EH (cell line): ENCODE measurements around the gene UMODL1.
"Not testable (repeated sequence)": the region's sequence is repeated elsewhere in the genome, so short reads cannot be mapped to it uniquely, and the experiment has no call there.

Source experiments
- DNase-seq: peaks from one replicate; pipeline ENCODE4 v3.0.0-alpha.2; 2015; ENCODE audit warnings: low read depth

UMODL1 gene

DNA sequence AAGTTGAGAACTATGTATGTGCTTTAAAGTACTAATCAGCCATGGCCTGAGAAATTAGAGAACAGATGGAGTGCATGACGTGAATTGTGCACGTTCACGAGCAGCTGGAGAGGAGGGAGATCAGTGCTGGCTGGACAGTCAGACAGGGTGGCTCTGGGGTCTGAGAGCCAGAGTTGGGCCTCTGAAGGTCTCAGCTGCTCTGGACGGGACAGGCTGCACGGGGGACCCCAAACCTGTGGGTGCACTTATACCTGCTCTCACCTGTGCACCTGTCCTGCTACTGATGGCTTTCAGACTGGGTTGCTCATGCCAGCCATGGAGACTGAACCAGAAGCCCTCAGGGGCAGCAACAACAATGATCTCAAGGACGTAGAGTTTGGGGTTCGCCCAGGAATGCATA is 43.5 kb downstream of the UMODL1 start:
- no peak for DNase-seq

DNA sequence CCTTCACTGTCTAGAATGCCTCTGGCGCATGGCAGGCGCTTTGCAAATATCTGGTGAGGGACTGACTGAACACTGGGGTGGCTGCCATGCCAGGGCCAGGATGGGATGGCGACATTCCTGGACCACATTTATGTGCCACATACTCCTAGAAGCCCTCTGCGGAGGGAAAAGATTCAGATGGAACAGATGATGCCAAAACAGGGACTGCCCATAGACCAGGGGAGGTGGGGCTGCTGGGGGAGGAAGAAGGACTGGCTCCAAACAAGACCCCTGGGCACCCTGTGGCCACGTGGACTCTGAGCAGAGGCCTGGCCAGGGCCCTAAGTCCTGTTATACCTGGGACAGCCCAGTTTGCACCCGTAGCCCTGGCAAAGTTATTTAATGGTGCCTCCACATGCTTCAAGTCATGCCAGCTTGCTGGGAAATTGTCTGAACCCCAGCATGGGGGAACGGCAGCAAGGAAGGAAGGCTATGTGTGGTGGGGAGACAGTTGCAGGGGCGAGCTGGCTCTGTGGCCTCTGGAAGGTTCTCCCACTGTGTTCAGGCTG is 44.1 kb downstream of the UMODL1 start:
- no peak for DNase-seq

DNA sequence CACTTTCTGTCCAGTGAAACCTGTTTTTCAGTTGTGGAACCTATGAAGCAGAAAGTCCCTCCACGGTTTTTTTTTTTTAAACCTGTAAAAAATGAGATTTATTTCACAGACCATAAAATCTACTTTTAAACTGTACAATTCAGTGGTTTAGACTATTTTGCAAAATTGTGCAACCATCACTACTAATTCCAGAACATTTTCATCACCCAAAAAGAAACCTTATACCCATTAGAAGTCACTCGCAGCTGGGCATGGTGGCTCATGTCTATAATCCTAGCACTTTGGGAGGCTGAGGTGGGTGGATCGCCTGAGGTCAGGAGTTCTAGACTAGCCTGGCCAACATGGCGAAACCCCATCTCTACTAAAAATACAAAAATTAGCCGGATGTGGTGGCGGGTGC is 45.4 kb downstream of the UMODL1 start:
- DNase-seq = not testable (repeated sequence)

DNA sequence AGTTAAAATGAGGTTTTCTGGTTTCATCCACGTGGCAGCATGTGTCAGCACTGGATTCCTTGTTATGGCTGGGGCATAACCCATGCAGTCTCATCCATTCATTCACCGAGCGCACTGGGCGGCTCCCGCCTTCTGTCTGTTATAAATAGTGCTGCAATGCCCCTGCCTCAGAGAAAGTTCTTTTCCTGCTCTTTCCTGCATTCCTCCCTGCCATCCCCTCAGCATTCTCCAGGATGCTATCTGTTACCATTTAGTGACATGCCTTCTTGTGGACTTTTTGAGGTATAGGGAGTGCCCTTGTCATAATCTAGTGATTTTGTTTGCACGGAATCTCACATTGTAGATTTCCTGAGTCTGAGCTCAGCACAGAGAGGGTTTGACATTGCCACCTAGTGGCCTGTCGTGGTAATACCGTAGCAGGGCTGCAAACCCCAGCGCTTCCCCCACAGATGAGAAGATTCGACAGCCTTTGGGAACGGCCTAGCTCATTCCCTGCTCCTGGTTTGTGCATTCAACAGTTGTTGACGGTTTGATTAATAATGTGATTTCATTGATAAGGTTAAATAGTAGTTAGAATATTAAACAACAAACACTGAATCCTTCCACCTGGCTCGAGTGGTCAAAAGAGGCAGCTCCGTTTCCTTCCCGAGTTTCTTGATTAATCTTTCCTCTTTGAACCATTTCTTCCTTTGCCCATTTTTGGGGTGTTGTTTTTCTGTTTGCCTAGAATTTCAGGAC is 46.3 kb downstream of the UMODL1 start:
- DNase-seq = peak; percentile 78

DNA sequence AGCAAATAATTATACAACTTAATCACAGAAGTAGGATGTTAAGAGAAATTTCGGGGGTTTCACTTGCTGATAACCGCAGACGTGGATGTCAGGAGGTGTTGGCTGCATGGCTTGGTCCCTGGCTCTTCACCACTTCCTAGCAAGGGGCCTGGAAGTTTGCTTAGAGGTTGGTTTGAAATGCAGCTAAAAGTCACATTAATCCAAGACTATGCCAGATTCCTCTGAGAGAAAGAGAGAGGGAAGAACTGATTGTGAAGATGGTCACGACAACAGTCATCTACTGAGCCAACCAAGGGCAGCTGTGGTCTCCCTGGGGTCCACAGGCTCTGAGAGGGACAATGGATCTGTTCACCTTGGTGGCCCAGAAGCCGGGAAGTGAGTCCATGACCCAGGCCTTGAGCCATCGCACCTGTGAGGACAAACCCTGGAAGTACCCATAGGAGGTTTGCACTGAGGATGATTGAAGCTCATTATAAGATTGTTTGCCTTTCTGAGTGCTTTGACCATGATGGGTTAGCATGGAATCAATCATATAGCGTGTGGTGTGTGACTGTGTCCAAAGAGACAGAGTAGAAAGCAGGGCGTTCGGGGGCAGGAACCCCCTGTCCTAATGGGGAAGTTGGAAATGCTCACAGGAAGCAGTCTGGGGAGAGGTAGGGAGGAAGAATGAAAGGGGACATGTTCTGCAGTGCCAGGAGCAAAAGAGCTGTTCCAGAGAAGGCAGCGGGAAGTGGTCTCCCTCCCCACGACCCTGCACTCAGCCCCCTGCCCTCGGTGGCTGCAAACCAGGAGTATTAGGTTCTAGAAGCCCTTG is 47.1 kb downstream of the UMODL1 start:
- DNase-seq = no peak

DNA sequence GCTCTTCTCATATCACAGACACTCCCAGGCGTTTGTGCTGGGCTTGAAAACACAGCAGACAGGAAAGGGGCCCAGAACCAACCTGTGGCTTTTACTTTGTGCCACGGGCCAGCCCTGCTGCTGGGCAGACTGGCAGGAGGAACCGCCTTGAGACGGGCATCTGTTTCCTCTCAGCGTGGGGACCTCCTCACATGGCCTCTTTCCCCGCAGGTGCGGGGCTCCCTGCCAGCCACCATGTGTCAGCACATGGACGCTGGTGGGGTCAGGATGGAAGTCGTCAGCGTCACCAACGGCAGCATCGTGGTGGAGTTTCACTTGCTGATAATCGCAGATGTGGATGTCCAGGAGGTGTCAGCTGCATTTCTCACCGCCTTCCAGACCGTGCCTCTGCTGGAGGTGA is 47.8 kb downstream of the UMODL1 start:
- DNase-seq = no peak

DNA sequence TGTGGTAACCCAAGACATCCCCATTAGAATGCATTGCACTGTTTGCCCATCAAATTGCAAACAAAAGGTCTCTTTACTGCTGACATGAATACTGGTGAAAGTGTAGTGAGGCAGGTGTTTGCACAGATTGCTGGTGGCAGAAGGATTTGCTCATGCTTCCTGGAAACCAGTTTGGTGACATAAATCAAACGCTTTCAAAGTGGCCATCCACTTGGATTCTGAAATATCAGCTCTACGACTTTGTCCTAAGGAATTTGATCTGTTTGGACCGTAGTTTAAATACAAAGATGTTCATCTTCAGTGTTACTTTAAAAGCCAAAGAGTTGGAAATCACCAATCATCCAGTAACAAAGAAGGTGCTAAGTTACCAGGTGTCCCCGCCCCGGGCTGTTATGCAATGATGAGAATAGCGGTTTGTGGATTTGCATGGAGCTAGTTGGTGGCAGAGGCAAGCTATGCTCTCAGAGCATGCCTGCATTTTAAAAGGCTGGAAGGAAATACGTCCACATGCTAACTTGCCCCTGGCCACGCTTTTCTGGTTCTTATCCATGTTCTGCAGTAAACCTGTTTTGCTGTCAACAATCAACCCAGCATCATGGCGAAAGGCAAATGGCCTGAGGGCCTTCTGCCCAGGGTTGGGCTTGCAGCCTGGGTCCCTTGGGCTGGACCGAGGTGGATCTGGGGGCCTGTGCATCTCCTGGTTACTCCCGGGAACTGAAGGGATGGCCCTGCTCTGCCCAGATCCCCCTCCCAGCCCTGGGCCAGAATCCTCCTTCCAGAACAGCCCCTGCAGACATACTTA is 49.2 kb downstream of the UMODL1 start:
- DNase-seq = no peak

DNA sequence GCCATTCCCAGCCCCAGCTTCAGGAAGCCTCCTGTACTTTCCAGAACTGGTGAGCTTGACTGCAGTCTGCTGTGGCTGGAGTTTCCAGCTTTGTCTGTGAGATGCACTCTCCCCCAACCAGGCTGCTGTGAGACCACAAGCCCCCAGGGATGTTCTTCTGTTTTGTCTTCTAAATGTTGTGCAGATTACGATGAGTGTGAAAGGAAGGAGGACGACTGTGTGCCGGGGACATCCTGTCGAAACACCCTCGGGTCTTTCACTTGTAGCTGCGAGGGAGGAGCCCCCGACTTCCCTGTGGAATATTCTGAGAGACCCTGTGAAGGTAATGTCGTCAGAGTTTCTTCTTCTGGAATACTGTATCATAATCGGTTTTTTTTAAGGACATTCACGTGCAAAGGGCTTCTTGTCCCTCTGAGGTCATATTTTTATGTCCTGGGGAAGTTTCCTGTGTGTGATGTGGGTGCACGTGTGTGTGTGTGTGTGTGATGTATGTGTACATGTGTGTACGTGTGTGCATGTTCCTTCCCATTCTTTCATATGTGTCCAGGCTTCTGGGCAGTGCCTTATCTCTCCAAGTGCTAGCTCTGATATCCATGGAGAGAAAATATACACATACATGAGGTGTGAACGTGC is 49.9 kb downstream of the UMODL1 start:
- no peak for DNase-seq

DNA sequence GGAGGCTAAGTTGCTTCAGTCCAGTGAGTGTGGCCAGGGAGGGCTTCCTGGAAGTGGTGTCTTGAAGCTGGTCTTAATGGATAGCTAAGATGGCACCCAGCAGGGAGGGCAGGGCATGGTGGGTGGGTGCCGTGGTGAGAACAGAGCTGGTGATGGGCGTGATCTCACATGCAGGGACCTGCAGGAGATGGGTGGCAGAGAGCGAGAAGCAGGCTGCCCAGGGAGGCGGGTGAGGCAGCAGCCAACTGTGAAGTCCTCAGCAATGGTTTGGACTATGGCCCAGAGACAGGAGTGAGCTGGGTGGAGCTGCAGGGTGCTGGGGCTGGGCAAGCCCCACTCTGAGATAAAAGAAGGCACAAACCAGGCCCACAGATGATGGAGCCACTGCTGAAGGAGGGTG is 50.7 kb downstream of the UMODL1 start:
- DNase-seq = no peak

DNA sequence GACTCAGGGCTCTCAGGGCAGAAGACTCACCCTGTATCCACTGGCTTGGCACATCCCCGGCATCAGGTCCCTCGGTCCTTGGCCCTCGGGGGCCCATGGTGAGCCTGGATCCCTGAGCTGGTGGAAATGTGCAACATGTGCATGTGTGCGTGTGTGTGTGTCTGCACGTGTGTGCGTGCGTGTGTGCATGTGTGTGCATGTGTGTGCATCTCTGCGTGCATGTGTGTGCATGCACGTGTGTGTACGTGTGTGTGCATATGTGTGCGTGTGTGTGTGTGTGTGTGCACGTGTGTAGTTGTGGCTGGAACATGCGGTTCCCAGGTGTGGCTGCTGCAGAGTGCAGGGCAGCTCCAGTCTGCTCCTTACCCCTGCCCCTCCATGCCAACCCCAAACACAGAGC is 51.3 kb downstream of the UMODL1 start:
- no peak for DNase-seq

DNA sequence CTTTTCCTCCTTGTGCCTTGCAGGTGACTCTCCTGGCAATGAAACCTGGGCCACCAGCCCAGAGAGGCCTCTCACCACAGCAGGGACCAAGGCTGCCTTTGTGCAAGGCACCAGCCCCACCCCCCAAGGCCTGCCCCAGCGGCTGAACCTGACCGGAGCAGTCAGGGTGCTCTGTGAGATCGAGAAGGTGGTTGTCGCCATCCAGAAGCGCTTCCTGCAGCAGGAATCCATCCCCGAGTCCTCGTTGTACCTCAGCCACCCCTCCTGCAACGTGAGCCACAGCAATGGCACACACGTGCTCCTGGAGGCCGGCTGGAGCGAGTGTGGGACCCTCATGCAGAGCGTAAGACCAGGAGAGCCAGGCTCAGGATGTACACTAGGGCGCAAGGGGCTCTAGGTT is 51.7 kb downstream of the UMODL1 start:
- DNase-seq = no peak

DNA sequence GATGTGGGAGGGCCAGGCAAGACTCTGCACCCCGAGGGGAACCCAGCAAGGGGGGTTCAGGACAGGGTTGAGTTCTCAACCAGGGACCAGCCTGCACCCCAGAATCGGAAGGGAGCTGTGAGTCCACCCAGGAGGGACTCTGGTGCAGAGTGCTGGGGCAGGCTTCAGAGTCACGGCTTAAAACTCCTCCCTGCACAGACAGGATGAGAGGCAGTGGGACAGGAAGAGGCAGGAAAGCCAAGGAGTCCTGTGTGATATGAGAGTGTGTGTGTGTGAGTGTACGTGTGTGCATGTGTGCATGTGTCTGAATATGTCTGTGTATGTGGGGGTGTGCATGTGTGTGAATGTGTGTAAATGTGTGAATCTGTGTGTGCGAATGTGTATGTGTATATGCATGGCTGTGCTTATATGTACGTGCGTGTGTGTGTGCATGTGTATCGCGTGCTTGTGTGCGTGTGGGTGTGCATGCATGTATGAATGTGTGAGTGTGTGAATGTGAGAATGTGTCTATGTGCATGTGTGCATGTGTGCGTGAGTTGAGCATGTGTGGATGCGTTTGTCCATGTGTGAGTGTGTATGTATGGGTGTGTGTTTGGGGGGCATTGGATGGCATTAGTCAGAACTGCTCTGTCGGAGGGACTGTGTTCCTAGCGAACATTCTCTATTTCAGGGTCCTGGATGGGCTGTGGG is 52.2 kb downstream of the UMODL1 start:
- DNase-seq = no peak

DNA sequence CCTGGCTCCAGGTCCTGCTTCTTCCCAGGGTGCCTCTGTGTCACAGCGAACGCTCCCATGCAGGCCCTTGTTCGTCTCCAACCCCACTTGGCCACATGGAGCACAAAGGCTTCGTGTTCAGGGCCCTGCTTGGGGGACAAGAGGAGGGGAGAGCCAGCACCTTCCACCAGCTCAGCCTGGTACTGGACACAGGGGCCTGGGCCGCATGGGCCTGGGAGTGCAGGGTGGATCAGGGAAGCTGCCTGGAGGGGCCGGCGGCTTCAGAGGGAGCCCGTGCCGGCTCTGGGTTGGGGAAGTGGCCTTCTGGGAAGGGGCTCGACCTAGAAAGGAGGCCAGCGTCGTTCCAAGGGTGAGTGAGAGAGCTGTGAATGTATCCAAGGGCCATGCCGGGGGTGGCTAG is 53.0 kb downstream of the UMODL1 start:
- no peak for DNase-seq

DNA sequence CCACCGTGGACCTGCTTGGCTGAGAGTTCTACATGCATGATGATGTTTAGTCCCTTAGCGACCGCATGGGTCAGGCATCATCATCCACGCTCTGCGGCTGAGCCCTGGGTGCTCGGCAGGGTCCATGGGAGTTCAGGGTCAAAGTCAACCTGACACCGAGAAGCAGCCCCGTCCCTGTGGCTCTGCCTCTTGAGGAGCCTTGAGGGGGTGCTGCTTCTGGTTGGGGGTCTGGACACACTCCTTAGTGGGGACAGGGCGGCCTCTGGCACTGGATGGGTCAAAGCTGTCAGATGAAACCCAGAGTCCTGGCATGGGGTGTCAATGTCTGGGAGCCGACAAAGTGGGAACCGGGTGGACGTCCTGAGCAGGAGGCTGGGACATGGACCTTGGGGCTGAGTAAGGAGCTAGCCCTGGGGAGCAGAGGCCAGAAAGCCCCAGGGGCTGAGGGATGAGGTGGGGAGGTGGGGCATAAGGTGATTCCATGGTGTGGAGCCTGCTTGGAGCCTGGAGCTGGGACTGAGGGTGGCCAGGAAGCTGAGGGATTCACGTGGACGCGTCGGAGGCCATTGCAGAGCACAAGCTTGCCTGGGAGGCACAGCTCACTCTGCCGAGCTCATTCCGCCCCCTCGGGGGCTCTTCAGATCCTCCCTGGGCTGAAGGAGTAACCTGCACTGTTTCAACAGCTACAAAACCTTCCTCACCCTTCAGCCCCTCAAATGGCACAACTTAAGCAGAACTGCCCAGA is 53.9 kb downstream of the UMODL1 start:
- no peak for DNase-seq

DNA sequence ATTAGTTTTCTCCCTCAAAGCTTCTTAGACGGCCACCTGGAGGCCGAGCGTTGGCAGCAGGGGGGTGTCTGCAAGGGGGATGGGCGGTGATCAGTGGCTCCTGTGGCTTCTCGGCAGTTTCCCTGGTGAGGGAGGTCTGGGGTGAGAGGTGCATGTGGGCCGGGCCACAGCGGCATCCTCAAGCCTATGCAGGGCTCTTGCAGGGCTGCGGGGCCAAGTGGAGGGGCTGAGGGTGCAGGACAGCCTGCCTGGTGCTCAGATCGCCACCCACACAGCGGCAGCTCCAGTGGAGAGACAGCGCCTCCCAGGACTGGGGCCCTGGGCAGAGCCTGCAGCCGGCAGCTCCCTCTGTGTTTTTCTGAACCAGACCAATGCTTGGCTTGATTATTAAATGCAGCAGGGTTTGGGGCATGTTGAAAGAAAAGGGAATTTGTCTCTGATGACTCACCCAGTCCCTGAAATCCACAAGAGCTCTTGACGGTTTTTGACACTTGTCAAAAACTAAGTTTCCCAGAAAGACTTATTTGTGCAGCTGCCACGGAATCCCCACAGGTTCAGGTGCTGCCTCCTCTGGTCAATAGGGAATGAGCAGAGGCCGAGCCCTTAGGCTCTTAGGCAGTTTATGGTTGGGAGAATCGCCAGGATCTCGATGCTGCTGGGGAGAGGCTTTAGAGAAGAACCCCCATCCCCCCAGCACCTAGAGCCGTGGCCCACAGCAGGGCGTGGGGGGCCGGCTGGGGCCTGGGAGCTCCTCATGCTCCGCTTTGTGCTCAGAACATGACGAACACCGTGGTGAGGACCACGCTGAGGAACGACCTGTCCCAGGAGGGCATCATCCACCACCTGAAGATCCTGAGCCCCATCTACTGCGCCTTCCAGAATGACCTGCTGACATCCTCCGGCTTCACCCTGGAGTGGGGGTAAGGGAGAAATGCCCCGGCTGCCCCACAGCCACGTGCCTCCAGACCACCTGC is 54.7 kb downstream of the UMODL1 start:
- DNase-seq = peak; percentile 60

DNA sequence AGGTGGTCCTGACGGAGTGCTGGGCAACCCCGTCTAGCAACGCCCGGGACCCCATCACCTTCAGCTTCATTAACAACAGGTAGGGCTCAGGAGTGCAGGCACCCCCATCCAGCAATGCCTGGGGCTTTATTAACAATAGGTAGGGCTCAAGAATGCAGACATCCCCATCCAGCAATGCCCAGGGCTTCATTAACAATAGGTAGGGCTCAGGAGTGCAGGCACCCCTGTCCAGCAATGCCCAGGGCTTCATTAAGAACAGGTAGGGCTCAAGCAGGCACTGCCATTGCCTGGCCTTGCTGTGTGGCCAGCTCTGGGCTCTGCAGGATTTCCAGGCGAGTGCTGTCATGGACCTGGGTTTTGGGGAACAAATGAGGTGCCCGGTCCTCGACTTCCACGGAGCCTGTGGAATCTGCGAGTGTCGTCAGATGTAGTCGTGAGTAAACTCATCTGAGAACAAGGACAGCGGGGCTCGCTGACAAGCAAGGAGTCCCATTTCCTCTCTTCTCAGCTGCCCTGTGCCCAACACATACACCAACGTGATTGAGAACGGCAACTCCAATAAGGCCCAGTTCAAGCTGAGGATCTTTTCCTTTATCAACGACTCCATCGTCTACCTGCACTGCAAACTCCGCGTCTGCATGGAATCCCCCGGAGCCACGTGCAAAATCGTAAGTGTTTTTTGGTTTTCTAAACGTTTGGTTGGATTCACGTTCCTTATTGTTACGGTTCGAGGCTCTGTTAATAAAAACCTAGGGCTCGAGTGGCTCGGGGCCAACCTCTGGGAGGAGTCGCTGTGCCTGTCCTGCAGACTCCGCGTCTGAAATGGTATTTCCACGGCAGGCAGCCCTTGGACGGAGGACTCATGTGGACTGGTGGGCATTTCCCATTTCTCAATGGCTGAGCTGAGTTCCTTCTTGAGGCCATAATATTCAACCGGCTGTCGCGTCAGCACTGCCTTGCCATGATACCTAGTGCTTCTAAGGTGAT is 56.3 kb downstream of the UMODL1 start:
- no peak for DNase-seq

DNA sequence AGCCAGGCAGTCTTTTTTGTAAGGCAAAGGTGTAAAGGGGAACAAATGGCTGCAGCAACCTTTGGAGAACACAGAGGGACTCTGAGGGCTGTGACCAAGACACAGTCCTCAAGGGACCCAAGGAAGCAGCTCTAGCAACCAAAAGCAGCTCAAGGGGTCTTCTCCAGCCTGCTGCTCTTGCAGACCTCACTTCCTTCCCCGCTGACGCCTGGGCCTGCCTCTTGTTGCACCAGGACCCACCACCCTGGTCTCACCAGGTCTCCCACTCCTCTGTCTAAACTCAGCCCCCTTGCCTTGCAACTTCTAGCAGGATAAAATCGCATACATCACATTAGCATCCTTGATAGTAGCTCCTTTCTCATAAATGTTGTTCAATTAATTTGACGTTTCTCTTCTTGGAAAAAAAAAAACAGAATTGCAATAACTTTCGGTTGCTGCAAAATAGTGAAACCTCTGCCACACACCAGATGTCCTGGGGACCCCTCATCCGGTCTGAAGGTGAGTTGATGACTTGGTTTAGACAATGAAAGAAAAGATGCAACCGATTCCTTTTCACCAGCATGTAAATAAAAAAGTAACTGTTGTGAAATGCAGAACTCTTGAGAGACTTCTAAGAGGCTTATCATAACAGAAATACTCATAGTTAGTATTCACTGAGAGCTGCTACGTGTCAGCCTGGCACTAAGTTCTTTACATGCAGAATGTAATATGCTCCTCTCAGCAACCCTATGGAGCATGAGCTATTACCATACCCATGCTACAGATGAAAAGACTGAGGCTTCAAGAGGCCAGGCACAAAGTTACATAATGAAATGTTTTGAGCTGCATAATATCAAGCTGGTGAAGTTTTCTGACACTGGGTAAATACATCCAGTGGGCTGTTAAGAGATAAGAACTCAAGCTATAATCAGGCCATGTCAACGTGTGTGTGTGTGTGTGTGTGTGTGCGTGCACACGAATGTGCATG is 58.5 kb downstream of the UMODL1 start:
- DNase-seq = no peak
